ENCODE measurements around the gene RTN1.
"Not testable (repeated sequence)": the region's sequence is repeated elsewhere in the genome, so short reads cannot be mapped to it uniquely, and the experiment has no call there.

RTN1 gene

GRCh38 chr14:59691266-59691665 is 179.3 kb downstream of the RTN1 start:
- DNase-seq: no peak

DNA sequence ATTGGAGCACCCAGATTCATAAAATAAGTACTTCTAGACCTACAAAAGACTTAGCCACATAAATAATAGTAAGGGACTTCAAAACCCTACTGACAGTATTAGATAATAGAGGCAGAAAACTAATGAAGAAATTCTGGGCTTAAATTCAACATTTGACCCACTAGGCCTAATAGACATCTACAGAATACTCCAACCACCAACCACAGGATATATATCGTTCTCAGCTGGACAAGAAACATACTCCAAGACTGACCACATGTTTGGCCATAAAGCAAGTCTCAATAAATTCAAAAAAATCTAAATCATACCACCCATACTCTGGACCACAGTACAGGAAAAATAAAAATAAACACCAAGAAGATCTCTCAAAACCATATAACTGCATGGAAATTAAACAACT is 180.2 kb downstream of the RTN1 start:
- no peak for DNase-seq

- peak; percentile 28 for DNase-seq
Measured at GRCh38 chr14:59688224-59689170, 182.1 kb downstream of the RTN1 start.

DNA sequence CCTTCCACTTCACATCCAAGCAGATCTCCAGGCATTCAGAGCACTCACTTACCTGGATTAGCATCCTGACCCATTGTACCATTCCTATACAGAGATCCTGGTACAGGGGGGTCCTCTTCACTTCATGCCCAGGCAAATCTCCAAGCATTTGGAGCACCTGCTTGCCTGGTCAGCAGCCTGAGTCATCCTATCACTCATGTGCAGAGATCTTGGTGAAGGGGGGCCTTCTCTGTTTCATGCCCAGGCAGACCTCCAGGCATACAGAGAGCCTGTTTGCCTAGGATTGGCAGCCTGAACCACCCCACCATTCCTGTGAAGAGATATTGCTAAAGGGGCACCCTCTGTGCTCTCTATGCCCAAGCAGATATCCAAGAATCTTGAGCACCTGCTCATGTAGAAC is 182.9 kb downstream of the RTN1 start:
- DNase-seq: no peak

- DNase-seq: no peak
Measured at GRCh38 chr14:59679872-59680271, 190.7 kb downstream of the RTN1 start.

DNA sequence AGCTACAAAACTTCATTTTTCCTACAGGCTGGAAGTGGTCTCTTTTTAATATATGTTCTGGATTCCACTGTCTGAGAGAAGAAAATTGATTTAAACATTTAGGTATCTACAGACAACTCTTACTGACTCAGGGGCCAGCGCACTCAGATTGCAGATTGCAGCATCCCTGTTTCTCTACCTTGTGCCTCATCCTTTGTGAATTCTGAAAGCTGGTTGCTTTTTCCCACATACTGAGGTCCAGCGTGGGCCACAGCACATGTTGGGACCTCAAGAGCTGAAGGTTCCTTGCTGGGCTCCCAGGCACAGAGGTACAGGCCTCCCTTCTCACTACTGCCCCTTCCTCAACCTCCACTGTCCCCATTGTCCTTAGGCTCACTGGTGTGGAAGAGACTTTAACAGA is 192.2 kb downstream of the RTN1 start:
- no peak for DNase-seq

GRCh38 chr14:59677771-59678231 is 192.8 kb downstream of the RTN1 start:
- DNase-seq: no peak

GRCh38 chr14:59675394-59675793 is 195.2 kb downstream of the RTN1 start:
- DNase-seq: no peak

- DNase-seq: no peak
Measured at GRCh38 chr14:59664741-59665140, 205.8 kb downstream of the RTN1 start.

GRCh38 chr14:59657769-59658168 is 212.8 kb downstream of the RTN1 start:
- DNase-seq: no peak

- DNase-seq: no peak
Measured at GRCh38 chr14:59656473-59656872, 214.1 kb downstream of the RTN1 start.

DNA sequence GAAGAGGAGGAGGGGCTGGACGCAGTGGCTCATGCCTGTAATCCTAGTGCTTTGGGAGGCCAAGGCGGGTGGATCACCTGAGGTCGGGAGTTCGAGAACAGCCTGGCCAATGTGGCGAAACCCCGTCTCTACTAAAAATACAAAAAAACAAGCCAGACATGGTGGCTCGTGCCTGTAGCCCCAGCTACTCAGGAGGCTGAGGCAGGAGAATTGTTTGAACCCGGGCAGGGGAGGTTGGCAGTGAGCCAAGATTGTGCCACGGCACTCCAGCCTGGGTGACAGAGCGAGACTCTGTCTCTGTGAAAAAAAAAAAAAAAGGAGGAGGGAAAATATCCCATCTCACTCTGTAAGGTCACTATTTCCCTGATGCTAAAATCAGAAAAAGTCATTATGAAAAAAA is 216.4 kb downstream of the RTN1 start:
- not testable (repeated sequence) for DNase-seq

GRCh38 chr14:59646832-59647231 is 223.7 kb downstream of the RTN1 start:
- not testable (repeated sequence) for DNase-seq

- no peak for DNase-seq
Measured at GRCh38 chr14:59638885-59639284, 231.7 kb downstream of the RTN1 start.

DNA sequence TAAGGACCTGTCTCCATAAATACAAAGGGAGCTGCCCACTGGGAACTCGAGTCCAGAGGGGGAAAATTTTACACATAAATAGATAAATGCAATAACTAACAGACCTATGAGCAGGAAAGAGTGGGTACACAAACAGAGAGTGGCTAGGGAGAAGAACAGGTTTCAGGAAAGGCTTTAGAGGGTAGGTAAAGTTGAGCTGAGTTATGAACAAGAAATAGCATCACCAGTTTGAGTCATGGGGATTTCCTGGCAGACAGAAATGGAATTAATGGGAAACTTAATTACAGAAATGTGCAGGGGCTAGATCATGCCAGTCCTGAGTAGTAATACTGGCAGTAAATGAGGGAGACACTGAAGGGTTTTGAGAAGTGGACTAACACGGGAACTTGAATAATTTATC is 236.0 kb downstream of the RTN1 start:
- no peak for DNase-seq

GRCh38 chr14:59633486-59633885 is 237.1 kb downstream of the RTN1 start:
- no peak for DNase-seq

DNA sequence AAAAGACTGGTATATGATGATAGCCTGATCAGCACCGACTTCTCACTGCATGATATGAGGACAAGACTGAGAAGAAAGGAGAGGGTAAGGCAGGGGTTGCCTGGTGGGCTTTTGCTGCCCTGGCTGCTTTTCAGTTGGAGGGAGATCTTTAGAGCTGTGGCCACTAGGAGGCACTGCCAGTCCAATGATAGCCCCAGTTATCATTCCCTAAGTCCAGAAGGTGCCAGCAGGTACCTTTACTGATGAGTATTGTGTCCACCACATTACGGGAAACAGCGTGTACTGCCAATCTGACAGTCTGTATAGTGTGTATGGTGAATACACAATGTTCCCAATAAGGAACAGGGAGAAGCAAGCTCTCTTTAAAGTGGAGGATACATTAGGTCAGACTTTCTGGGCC is 238.2 kb downstream of the RTN1 start:
- DNase-seq: peak; percentile 5

GRCh38 chr14:59631237-59631636 is 239.3 kb downstream of the RTN1 start:
- DNase-seq: peak; percentile 6

DNA sequence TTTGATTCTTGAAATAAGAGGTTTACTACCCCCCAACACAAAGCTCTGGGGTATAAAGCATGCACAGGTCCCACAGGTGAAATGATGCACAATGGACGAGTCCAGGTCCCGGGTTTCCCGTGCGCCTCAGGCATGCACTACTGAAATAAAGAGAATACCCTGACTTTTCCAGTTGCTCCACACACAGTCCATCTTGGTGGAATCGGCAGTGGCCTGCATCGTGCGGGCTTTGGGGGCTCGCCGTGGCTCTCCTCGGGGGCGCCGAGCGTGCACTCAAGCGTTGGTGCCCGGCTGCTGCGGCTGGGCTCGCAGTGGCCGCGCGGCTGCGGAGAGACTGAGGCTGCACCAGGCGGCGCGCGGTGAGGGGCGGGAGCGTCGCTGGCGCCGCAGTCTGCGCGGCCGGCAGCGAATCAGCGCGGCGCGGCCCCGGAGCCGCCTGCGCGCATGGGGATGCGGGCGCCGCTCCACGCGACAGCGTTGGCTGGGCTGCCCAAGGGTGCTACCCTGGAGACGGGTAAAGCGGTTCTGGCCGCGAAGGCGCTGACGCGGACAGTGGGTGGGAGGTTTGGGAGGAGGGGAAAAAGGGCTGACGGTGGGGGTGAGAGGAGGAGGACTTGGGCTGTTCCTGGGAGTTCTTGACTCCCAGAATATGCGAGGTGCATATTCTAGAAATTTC is 240.2 kb downstream of the RTN1 start:
- DNase-seq: peak; percentile 22

DNA sequence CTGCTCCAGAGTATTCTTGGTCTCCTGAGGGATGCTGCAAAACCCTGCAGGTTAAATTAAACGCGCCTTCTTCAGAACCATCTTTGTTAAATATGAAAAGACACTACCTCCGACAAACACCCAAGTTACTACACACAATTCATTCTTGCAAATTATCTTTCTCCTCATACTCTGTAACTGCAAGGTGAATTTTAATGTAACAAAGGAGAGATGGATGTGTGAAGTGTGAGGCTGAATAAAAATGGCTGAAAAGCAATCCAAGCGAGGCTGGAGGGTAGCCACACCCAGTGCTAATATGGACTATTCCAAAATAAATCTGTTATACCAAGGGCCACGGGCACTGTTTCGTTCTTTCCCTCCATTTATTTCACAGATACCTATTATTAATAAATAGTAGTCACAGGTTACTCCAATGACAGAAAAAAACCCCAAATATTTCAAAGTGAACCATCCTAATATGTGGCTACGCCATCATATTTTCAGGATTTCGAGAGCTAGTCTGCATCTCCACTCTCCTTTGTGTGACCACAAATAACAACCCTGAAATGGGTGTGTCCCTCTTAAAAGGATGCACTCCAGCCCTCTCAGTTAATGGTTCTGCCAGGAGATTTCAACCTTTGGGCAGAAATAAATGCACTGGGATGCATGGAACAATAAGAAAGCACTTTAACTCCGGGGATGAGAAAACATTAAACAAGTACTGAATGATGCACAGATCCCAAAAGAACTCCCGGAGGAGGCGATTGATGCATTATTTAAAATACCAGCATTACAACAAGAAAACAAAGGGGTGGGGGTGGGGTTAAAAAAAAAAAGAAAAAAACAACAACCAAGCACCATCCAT is 240.9 kb downstream of the RTN1 start:
- DNase-seq: peak; percentile 23

DNA sequence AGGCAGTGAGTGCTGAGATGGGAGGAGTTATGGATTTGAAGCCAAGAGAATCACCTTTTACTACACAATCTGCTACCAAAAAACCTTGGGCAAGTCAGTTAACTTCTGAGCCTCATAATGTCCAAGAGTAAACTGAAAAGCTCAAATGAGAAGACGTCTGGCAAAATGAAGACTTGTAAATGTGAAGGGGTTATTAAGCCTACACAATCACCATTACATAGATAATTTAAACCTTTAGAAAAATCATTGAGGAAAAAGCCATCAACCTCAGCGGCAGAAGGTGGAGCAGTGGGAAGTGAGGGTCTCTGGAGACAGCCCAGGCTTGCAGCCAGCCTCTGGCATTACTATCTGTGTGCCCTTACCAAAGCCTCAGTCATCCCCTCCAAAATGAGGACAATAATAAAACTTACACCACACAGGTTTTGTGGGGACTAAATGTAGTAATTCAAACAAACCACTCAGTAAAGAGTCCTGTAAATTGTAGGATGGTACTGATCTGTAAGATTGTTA is 243.5 kb downstream of the RTN1 start:
- no peak for DNase-seq

DNA sequence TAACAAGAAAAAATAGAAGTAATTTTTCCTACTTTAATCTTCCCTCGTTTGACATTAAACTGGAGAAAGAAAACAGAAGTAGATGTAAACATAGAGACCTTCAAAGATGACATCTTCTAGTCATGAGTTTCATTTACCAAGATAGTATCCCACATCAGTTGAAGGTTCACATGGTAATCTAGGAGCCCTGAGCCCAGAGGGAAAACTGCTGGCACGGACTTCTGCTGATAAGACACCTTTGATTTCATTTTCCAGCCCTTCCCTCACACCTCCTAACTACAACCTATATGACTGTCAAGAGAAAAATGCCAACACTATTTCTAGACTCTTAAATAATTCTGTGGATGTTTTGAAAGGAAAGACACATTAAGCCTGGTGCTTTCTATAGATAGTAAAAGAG is 247.9 kb downstream of the RTN1 start:
- DNase-seq: no peak

DNA sequence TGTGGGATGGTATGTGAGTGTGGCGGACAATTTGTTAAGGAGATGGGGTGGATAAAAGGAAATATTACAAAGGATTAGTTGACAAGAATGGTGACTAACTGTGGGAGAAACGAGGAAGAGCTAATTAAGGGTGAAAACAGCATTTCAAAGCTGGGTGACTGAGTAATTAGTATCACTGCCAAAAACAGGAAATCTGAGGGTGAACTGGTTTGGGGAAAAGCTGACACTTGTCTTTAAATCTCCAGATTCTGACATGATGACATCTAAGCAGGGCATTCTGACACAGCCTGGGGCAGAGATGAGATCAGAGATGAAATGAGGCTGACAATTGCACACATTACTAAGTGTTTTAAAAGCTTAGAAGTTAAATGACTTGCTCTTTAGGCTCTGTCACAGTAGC is 251.5 kb downstream of the RTN1 start:
- no peak for DNase-seq

All from NCI-H446 treated with DMSO at 0.1 percent for 48 hours (cell line).